Stomach (tissue), 9 donors: Measurements from ENCODE around the gene CEBPB. TPM values are rescaled to one million over a fixed set of nuclear protein-coding genes. Genes with fewer than 3 reads are reported as not detected.
A peak's percentile ranks its signal among the peaks of the same experiment; 100 is the strongest.

Experiments
- DNase-seq, 2 donors: peaks; one replicate each; pipeline versions ENCODE4 v3.0.0 to v3.0.0-alpha.2; 2013 to 2019
- H3K27ac ChIP-seq, 5 donors: fragments of 200-600 bp in 4 of 5; sonication (generic) in 4 of 5; one replicate each; pipeline ENCODE4 v1.5.1; 2013 to 2019; ENCODE audit warnings: mild to moderate bottlenecking in 1 of 5, moderate library complexity in 1 of 5
- H3K27me3 ChIP-seq, 3 donors: fragments of 200-600 bp; sonication (generic); one replicate each; pipeline ENCODE4 v1.5.1; 2017 to 2019; ENCODE audit warnings: mixed run types in 1 of 3
- H3K36me3 ChIP-seq, 4 donors: fragments of 200-600 bp; sonication (generic); 1 replicate in 3 of 4; 2 replicates in 1 of 4; pipeline ENCODE4 v1.5.1; 2016 to 2019
- H3K4me1 ChIP-seq, 4 donors: fragments of 200-600 bp; sonication (generic); one replicate each; pipeline ENCODE4 v1.5.1; 2016 to 2019
- H3K4me3 ChIP-seq, 4 donors: fragments of 200-600 bp; sonication (generic) in 3 of 4; one replicate each; pipeline ENCODE4 v1.5.1; 2016 to 2019; ENCODE audit warnings: mild to moderate bottlenecking in 1 of 4
- H3K9me3 ChIP-seq, 4 donors: fragments of 200-600 bp; sonication (generic); one replicate each; pipeline ENCODE4 v1.5.1; 2016 to 2019
- EP300 ChIP-seq: sonication (generic); formaldehyde crosslinking; IDR thresholded peaks from one replicate; pipeline ENCODE4 v1.6.1; 2017; ENCODE audit warnings: antibody characterized with exemption
- POLR2A ChIP-seq, 4 donors: fragments of 450-650 bp; IDR thresholded peaks; one replicate each; pipeline ENCODE4 v1.6.1; 2016; ENCODE audit warnings: antibody characterized with exemption in 4 of 4, control low read depth in 2 of 4, mild to moderate bottlenecking in 1 of 4, moderate library complexity in 1 of 4
- POLR2AphosphoS5 ChIP-seq, 3 donors: sonication (generic); formaldehyde crosslinking; IDR thresholded peaks; one replicate each; pipeline ENCODE4 v1.6.1; 2016; ENCODE audit warnings: antibody characterized with exemption in 3 of 3
- WGBS, 5 donors: extraction: QIAGEN DNeasy Blood & Tissue Kit in 3 of 5; methylation state at CpG; one replicate each; pipeline versions ENCODE4 v1.1.5 to v1.1.7; 2013 to 2018; 5-methylcytosine and 5-hydroxymethylcytosine counted together
- intact Hi-C: fragments of 100-400 bp; cut with DNase I; formaldehyde crosslinking; loops from one replicate; pipeline ENCODE4 v1.15.1; 2023; ENCODE audit warnings: low total_unique reads
- polyA plus RNA-seq, 3 donors: library from polyadenylated mRNA; stranded (reverse); fragments of 200-250 nt; gene quantifications; one replicate each; pipeline ENCODE4 v1.2.3, GENCODE V29; 2013
- total RNA-seq, 5 donors: library from RNA; depleted of rRNA; stranded (reverse); fragments of >200 nt; gene quantifications; one replicate each; pipeline versions ENCODE4 v1.1.0 to v1.2.3, GENCODE V29; 2014 to 2016
- TF ChIP-seq, protein P1 (sequence below), 7 experiments: fragments of 450-650 bp in 4 of 7; fragments of 200-600 bp in 3 of 7; sonication (generic) in 3 of 7; IDR thresholded peaks; one replicate each; pipeline ENCODE4 v1.5.1; 2016 to 2019; ENCODE audit warnings: antibody characterized with exemption in 7 of 7, control low read depth in 2 of 7, mild to moderate bottlenecking in 1 of 7
- donor health status: healthy with polysubstance abuse.
- donor health status: Bipolar disorder and iron deficiency.
- donor health status: healthy.

CEBPB gene
- total and polyA plus RNA-seq, 8 donors, result 21.1 to 200 (median 36.5) TPM

GRCh38 chr20:50181344-50181743, 9.3 kb upstream of the CEBPB start:
- no peaks in the 10 kb centered on the region for H3K9me3 ChIP-seq
- DNase-seq, result no peak
- peaks cover 0 to 15% (median 2%) of the 10 kb centered on the region in 4 donors for H3K4me1 ChIP-seq
- no peak overlapping the region for H3K4me3 ChIP-seq
- H3K36me3 ChIP-seq, result no peaks in the 10 kb centered on the region
- no peaks in the 10 kb centered on the region for H3K27me3 ChIP-seq
- intact Hi-C loops, result no loop called here
- TF ChIP-seq POLR2AphosphoS5 (IDR thresholded peaks at IDR 0.05) (no peak), EP300 (no peak)
- no peak overlapping the region for H3K27ac ChIP-seq
- 93 to 96% (median 94%) methylated on average over 10 of the region's 10 CpGs for WGBS, 5 donors

DNA sequence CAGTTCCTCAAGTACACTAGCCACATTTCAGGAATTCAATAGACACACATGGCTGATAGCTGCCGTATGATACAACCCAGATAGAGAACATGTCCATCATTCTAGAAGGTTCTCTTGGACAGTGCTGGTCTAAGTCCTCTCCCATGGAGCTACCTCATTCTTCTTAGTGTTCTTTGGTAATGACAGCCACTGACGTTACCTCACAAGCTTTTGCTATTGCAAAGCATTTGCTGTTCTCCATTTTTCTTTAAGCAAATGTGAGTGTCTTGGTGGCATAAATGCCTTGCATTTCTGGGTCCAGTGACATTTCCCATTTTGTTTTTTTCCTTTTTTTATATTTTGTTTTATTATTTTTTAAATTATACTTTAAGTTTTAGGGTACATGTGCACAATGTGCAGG, 8.3 kb upstream of the CEBPB start:
- H3K9me3 ChIP-seq, result no peaks in the 10 kb centered on the region
- H3K36me3 ChIP-seq, result no peaks in the 10 kb centered on the region
- 68 to 79% (median 77%) methylated on average over 2 of the region's 2 CpGs for WGBS, 5 donors
- H3K27ac ChIP-seq, result no peak overlapping the region
- intact Hi-C loops, result no loop called here
- TF ChIP-seq POLR2AphosphoS5 (IDR thresholded peaks at IDR 0.05) (no peak), EP300 (no peak), POLR2A (IDR thresholded peaks at IDR 0.05) (no peak)
- TF ChIP-seq, protein P1, sequence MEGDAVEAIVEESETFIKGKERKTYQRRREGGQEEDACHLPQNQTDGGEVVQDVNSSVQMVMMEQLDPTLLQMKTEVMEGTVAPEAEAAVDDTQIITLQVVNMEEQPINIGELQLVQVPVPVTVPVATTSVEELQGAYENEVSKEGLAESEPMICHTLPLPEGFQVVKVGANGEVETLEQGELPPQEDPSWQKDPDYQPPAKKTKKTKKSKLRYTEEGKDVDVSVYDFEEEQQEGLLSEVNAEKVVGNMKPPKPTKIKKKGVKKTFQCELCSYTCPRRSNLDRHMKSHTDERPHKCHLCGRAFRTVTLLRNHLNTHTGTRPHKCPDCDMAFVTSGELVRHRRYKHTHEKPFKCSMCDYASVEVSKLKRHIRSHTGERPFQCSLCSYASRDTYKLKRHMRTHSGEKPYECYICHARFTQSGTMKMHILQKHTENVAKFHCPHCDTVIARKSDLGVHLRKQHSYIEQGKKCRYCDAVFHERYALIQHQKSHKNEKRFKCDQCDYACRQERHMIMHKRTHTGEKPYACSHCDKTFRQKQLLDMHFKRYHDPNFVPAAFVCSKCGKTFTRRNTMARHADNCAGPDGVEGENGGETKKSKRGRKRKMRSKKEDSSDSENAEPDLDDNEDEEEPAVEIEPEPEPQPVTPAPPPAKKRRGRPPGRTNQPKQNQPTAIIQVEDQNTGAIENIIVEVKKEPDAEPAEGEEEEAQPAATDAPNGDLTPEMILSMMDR (IDR thresholded peaks at IDR 0.05), result no peak
- peaks cover 3 to 25% (median 8%) of the 10 kb centered on the region in 4 donors for H3K4me1 ChIP-seq
- H3K27me3 ChIP-seq, result no peaks in the 10 kb centered on the region
- no peak overlapping the region for H3K4me3 ChIP-seq
- DNase-seq, result no peak

GRCh38 chr20:50185426-50185825, 5.2 kb upstream of the CEBPB start:
- no peak overlapping the region for H3K27ac ChIP-seq
- no peak overlapping the region for H3K4me3 ChIP-seq
- no peaks in the 10 kb centered on the region for H3K36me3 ChIP-seq
- intact Hi-C loops, result loop anchor here (5.0 kb wide), 1 partner anchor 392 kb away; no protein-coding TSS in a partner anchor
- WGBS, 5 donors, result 87 to 95% (median 91%) methylated on average over 5 of the region's 5 CpGs
- no peaks in the 10 kb centered on the region for H3K9me3 ChIP-seq
- peaks cover 10 to 31% (median 20%) of the 10 kb centered on the region in 4 donors for H3K4me1 ChIP-seq
- no peak for DNase-seq
- H3K27me3 ChIP-seq, result no peaks in the 10 kb centered on the region
- TF ChIP-seq POLR2AphosphoS5 (IDR thresholded peaks at IDR 0.05) (no peak), POLR2A (IDR thresholded peaks at IDR 0.05) (no peak), EP300 (no peak)
- TF ChIP-seq, protein P1 (IDR thresholded peaks at IDR 0.05), result no peak

- peak; percentile 94 to 99 for DNase-seq
- intact Hi-C loops, result loop anchor here (2.0 to 5.0 kb wide), 2 partner anchors 276 to 391 kb away; no protein-coding TSS in a partner anchor
- Histone ChIP-seq H3K4me1 (peaks cover 10 to 31% (median 20%) of the 10 kb centered on the region in 4 donors), H3K4me3 (no peak overlapping the region), H3K27ac (peak overlapping the region in 2 of 5 donors; percentile 60 to 98), H3K27me3 (no peaks in the 10 kb centered on the region), H3K9me3 (no peaks in the 10 kb centered on the region), H3K36me3 (no peaks in the 10 kb centered on the region)
- TF ChIP-seq POLR2A (IDR thresholded peaks at IDR 0.05) (no peak), EP300 (no peak), POLR2AphosphoS5 (IDR thresholded peaks at IDR 0.05) (peak in 1 of 3 donors; percentile 50)
- TF ChIP-seq, protein P1 (IDR thresholded peaks at IDR 0.05), result peak in 6 of 7 experiments; percentile 91 to 99 (median 98)
- WGBS, 5 donors, result 10 to 17% (median 13%) methylated on average over 11 to 16 of the region's 16 CpGs
These were observed 4.3 kb upstream of the CEBPB start for GRCh38 chr20:50186151-50186885.
